ENCODE measurements around the gene CASR.
"Not testable (repeated sequence)": the region's sequence is repeated elsewhere in the genome, so short reads cannot be mapped to it uniquely, and the experiment has no call there.

CASR gene, protein sequence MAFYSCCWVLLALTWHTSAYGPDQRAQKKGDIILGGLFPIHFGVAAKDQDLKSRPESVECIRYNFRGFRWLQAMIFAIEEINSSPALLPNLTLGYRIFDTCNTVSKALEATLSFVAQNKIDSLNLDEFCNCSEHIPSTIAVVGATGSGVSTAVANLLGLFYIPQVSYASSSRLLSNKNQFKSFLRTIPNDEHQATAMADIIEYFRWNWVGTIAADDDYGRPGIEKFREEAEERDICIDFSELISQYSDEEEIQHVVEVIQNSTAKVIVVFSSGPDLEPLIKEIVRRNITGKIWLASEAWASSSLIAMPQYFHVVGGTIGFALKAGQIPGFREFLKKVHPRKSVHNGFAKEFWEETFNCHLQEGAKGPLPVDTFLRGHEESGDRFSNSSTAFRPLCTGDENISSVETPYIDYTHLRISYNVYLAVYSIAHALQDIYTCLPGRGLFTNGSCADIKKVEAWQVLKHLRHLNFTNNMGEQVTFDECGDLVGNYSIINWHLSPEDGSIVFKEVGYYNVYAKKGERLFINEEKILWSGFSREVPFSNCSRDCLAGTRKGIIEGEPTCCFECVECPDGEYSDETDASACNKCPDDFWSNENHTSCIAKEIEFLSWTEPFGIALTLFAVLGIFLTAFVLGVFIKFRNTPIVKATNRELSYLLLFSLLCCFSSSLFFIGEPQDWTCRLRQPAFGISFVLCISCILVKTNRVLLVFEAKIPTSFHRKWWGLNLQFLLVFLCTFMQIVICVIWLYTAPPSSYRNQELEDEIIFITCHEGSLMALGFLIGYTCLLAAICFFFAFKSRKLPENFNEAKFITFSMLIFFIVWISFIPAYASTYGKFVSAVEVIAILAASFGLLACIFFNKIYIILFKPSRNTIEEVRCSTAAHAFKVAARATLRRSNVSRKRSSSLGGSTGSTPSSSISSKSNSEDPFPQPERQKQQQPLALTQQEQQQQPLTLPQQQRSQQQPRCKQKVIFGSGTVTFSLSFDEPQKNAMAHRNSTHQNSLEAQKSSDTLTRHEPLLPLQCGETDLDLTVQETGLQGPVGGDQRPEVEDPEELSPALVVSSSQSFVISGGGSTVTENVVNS

DNA sequence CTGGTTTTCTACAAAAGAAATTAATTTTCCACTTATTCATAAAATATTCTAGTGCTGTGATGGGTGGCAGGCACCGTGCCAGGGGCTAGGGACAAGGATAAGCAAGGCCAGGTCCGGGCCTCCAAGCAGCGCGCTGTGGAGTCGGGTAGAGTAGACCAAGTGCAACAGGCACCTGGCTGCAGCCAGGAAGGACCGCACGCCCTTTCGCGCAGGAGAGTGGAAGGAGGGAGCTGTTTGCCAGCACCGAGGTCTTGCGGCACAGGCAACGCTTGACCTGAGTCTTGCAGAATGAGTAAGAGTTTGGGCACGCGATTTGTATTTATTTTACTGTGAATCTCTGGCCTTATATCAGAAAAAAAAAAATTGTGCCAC is at the start of gene CASR:
Gene CASR, plus strand, starts transcription at position 148 of the 372 bp plus-strand sequence. CDS start 70,522 bp downstream, outside the sequence.
- DNase-seq (ENCODE audit: low read depth): no peak
- H3K4me3 ChIP-seq (ENCODE audit: low read length): no peak within 1 kb of the TSS
- TF ChIP-seq, protein P1, sequence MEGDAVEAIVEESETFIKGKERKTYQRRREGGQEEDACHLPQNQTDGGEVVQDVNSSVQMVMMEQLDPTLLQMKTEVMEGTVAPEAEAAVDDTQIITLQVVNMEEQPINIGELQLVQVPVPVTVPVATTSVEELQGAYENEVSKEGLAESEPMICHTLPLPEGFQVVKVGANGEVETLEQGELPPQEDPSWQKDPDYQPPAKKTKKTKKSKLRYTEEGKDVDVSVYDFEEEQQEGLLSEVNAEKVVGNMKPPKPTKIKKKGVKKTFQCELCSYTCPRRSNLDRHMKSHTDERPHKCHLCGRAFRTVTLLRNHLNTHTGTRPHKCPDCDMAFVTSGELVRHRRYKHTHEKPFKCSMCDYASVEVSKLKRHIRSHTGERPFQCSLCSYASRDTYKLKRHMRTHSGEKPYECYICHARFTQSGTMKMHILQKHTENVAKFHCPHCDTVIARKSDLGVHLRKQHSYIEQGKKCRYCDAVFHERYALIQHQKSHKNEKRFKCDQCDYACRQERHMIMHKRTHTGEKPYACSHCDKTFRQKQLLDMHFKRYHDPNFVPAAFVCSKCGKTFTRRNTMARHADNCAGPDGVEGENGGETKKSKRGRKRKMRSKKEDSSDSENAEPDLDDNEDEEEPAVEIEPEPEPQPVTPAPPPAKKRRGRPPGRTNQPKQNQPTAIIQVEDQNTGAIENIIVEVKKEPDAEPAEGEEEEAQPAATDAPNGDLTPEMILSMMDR (conservative IDR thresholded peaks at IDR 0.05; ENCODE audit: low read depth, low read length): no peak

DNA sequence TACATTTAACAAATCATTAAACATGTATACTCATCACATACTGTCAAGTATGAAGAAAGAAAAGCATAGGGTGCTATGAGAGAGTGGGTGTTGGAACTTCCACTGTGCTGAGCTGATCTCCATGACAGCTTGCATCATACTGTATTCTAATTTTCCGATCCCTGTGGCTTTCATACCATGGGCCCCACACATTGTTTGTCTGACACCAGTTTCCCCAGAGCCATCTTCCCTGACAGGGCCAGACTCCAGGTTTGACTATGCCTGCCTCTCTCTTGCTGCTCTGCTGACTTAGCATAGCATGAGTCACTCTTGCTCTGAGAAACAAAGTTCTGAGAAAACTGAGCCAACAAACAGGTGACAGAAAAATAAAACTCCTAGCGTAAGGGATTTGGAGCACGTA is 37.0 kb upstream of the CASR start:
- DNase-seq (ENCODE audit: low read depth): no peak
- H3K4me3 ChIP-seq (ENCODE audit: low read length): no peak overlapping the region
- TF ChIP-seq, protein P1 (conservative IDR thresholded peaks at IDR 0.05; ENCODE audit: low read depth, low read length): no peak

DNA sequence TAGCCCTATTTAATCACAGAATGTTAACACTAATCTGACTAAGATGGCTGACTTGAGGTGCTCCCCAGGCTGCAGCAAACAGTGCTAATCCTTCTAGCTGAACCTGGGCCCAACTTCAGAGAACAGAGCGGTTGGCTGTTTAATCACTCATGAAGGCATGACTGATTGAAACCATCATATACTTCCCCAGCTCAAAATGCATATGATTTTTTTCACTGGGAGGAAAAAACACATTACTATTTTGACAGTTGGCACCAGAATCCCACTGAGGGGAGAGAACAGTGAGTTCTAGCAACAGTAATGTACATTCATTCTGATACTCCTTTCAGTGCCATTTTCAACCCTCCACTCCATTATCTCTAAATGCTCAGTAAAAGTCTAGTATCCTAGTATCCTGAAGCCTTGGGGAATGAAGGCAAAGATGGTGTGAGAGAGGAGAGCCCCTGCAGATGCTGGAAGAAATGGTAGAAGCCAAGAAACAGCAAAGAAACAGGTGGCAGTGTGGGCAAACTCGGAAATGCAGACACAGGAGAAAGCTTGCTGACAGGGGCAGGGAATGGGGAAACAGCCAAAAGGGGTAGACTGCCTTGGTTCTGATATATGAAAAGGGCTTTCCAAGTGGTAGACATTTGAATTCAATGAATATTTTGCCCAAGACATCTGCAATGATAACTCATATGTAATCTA is 34.4 kb upstream of the CASR start:
- H3K4me3 ChIP-seq (ENCODE audit: low read length): no peak overlapping the region
- TF ChIP-seq, protein P1 (conservative IDR thresholded peaks at IDR 0.05; ENCODE audit: low read depth, low read length): no peak
- no peak for DNase-seq (ENCODE audit: low read depth)

DNA sequence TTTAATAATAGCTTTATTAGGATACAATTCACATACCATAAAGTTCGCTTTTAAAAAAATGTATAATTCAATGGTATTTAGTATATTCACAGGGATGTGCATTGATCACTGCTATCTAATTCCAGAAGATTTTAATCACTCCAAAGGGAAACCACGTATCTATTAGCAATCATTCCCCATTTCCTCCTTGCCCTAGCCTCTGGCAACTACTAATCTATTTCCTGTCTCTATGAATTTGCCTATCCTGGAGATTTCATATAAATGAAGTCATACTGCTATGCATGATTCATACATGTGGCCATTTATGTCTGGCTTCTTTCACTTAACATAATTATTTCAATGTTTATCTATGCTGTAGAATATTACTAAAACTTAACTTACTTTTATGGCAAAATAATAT is 32.0 kb upstream of the CASR start:
- no peak overlapping the region for H3K4me3 ChIP-seq (ENCODE audit: low read length)
- DNase-seq (ENCODE audit: low read depth): no peak
- TF ChIP-seq, protein P1 (conservative IDR thresholded peaks at IDR 0.05; ENCODE audit: low read depth, low read length): no peak

DNA sequence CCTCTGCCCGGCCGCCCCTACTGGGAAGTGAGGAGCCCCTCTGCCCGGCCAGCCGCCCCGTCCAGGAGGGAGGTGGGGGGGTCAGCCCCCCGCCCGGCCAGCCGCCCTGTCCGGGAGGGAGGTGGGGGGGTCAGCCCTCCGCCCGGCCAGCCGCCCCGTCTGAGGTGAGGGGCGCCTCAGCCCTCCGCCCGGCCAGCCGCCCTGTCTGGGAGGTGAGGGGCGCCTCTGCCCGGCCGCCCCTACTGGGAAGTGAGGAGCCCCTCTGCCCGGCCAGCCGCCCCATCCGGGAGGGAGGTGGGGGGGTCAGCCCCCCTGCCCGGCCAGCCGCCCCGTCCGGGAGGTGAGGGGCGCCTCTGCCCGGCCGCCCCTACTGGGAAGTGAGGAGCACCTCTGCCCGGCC is 18.5 kb upstream of the CASR start:
- H3K4me3 ChIP-seq (ENCODE audit: low read length); DNase-seq (ENCODE audit: low read depth): not testable (repeated sequence)

DNA sequence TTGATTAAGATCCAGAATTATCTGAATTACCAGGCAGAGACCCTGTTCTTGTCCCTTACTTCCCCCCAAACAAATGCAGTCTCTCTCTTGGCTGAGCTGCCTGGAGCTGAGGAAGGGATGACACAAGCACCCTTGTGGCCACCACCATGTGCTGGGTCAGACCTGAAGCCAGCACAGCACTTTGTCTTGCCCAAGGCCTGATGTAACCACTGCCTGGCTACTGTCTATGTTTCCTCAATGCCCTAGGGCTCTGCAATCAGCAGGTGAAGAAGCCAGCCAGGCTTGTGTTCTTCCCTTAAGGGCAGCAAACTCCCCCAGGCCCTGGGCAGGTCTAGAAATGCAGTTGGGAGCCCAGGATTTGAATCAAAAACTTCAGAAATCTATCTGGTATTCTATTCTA is 15.8 kb upstream of the CASR start:
- no peak for DNase-seq (ENCODE audit: low read depth)
- H3K4me3 ChIP-seq (ENCODE audit: low read length): no peak overlapping the region
- TF ChIP-seq, protein P1 (conservative IDR thresholded peaks at IDR 0.05; ENCODE audit: low read depth, low read length): no peak

DNA sequence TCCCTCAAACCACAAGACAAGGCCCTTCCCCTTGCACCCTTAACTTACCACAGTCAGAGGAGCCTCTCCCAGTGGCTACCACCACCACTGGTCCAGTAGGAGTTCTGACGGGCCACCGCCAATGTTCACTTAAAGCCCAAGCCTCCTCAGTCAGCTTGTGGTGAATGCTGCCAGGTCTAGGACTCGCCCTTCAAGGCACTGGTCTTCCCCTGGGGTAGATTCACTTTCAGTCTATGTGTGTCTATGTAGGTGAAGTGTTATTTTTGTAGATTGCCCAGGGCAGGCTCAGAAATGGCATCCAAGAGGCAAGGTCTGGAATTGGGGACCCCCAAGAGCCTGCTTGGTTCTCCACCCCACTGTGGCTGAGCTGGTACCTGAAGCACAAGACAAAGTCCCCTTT is 15.4 kb upstream of the CASR start:
- no peak overlapping the region for H3K4me3 ChIP-seq (ENCODE audit: low read length)
- DNase-seq (ENCODE audit: low read depth): no peak
- TF ChIP-seq, protein P1 (conservative IDR thresholded peaks at IDR 0.05; ENCODE audit: low read depth, low read length): no peak
